GM19372 (cell line): ENCODE data around the gene CPA3.

ENCODE experiments used
- ATAC-seq: cut with Tn5 transposase; IDR thresholded peaks from one replicate; pipeline ENCODE4 v1.9.1; 2021; ENCODE audit warnings: mild to moderate bottlenecking, low read depth, moderate library complexity; ENCODE audit not compliant: unreplicated experiment

CPA3 gene

DNA sequence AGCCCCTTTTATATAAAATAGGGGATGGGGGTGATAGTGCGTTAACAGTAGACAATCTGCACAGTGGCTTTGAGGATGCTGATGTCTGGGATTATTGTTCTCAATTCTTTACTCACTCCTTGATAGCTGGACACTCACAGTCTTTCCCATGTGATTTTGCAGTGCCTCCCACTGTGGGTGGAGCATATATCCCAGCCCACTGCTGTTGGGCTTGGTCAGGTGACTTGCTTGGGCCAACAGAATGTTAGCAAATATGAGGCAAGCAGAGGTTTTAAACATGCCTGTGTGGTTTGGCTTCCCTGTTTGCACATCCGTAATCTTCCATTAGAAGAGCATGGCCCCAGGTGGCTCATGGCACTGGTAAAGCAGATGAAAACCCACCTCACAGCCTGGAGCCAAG is 46.5 kb downstream of the CPA3 start:
- no peak for ATAC-seq

DNA sequence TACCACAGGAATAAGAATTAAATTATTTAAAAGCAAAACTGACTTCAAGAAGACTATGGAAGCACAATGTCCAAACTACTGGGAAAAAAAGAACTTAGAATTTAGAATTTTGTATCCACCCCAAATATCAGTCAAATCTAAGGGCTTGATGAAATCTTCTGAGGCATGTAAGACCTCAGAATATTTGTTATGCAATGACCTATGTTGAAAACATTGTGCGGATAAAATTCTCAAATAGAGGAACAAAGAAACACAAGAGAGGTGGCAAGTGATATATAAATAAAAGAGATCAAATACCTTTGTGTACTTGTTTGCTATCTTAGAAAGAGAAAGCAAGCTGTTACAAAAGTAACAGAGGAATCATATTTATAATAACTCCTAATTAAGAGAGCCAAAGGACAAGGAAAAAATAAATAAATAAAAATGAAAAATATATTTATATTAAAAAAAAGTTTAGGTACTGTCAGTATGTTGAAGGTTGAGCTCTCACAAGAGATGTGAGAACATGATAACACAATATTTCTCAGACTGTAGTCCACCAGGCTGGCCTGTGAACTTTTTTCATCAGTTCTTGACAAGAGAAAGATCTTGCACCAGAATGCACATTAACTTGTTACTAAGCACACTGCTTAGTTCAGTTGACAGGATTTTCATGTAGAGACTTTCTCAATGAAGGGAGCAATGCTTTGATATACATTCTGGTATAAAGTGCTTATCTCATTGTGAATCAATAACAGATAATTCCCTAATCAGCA is 50.0 kb downstream of the CPA3 start:
- ATAC-seq: no peak

DNA sequence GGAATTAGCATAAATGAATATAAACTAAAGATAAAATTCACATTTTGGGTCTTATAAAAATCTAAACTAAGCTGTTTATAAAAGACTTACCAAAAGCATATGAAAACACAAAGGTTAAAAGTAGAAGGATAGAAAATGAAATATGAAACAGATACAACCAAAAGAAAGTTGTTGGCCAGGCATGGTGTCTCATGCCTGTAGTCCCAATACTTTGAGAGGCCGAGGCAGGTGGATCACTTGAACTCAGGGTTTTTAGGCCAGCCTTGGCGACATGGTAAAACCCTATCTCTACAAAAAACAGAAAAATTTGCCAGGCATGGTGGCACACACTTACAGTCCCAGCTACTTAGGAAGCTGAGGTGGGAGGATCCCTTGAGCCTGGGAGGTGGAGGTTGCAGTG is 51.0 kb downstream of the CPA3 start:
- no peak for ATAC-seq

DNA sequence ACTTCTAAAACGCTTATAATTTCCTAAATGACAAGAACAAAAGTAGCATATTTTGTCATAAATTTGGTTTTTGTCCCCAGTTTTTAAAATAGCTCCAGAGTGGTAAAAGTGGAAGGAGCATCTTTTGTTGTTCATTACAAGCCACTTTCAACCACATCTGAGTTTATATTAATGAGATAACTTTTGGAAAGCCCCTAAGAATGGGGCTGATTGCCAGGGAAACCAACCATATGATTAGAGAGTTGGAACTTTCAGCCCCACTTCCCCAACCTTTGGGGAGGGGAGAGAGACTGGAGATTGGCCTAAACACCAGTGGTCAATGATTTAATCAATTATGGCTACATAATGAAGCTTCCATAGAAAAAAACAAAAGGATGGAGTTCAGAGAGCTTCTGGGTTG is 57.4 kb downstream of the CPA3 start:
- ATAC-seq: no peak

DNA sequence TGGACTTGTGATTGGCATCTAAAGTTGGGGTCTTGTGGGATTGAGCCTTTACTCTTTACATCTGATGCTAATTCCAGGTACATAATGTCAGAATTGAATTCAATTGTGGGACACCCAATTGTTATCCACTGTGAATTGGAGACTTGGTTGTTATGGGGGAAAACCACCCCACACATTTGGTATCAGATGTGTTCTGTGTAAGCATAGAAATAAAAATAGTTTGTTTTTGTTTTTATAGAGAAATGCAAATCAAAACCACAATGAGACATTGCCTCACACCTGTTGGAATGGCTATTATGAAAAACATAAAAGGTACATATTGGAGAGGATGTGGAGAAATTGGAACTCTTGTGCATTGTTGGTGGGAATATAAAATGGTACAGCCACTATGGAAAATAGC is 58.5 kb downstream of the CPA3 start:
- ATAC-seq: no peak

DNA sequence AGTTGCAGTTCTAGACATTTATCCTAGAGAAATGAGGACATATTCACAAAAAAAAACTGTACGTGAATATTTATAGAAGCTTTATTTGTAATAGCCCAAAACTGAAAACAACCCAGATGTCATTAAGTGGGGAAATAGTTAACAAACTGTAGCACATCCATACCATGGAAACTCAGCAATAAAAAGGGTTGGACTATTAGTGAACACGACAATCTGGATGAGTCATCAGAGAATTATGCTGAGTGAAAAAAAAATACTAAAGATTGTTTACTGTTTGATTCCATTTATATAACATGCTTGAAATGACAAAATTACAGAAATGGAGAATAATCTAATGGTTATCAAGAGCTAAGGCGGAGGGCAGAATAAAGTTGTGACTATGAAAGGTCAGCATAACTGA is 59.5 kb downstream of the CPA3 start:
- no peak for ATAC-seq

DNA sequence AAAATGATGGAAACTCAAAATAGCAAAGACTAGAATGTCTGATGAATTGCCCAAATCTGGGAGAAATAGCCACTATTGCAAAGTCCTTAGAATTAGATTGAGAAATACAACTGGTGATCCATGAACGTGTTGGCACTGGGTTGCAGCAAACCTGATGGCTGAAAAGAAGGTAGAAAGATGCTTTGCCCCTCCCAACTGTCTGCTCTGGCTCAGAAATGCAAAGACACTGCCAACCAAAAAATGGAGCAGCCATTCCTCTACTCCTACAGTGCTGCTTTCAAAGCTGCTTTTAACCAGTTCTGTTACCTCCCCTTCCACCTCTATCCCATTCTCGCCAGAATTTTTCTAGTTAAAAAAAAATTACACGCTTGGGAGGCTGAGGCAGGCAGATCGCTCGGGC is 60.7 kb downstream of the CPA3 start:
- ATAC-seq: no peak

DNA sequence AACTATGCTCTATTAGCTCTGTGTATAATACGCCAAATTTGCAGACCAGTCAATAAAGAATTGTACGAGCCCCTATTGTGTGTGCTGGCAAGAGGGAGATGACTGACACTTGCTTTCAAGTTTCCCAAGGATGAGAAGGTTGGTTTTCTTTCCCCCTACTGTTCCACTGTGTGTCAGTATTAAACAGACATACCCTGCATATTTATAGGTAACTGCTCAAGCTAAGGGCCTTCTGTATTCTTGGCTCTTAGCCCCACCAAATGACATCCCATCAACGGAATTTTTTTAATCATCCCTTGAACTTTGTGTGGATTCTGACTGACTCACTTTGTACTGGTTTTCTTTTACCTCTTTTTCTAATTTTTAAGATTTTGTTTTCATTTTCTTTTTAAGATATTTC is 65.7 kb downstream of the CPA3 start:
- ATAC-seq: no peak

DNA sequence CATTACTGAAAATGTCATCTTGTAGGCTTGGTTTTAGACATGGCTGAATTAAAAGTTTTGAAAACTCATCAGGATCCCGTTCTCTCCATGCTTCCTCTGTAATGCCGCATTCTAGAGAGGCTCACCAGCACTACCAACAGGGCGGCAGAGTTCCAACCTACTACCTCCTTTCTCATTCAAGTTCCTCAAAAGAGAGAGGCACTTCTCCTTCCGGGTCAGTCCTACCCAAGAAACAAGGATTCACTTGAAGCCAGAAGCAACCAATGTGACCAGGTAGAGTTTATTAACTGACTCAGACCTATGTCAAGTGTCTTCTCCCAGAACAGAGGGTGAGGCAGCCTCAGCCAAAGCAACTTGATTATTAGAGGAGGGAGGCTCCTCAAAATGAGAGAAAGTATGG is 66.5 kb downstream of the CPA3 start:
- ATAC-seq: no peak

DNA sequence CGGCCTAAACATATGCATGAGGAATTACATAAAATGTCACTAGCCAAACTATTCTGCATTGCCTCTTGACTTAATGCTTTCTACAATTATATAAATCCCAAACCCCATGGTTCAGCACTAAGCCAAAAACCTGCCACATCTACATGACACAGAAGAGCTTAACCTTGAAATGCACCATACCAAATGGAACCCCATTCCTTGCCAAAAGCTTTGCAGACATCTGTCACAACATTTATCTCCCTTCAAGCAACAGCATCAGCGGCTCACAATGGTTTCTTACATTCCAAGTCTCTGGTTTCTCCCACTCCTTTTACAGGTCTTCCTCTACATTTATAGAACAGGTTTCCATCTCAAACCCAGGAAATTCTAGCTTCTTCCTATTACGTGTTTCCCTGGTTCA is 67.9 kb downstream of the CPA3 start:
- no peak for ATAC-seq

DNA sequence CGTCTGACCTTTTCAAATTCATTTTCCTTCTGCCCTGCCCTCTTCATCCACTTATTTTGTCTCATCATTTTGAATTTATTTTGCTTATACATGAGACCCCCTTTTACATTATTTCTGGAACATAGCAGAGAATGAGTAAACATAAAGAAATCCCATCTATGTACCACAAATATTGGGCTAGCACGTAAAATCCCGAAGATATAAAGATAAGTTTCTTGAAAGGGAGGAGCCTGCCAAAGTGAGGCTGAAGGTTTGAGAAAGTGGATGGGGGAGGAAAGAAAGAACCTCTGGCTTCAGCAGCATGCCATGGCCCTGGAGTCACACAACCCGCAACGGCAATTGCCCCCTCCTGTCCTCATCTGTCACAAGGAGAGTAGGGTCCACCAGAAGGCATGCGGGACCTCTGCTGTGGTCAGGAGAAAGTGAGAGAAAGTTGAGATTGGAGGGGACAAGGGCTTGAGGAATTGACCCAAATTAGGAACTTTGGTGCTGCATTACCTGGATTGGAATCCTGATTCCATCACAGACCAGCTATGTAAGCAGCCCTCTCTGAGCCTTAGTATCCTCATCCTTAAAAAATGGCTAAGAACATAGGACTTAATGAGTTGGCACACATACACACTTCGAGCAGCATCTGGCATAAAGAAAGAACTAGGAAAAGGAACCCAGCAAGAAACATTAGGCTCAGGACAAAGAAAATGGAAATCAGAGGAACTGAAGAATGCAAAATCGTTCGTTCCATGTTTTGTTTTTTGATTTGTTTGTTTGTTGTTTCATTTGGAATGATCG is 72.6 kb downstream of the CPA3 start:
- no peak for ATAC-seq

DNA sequence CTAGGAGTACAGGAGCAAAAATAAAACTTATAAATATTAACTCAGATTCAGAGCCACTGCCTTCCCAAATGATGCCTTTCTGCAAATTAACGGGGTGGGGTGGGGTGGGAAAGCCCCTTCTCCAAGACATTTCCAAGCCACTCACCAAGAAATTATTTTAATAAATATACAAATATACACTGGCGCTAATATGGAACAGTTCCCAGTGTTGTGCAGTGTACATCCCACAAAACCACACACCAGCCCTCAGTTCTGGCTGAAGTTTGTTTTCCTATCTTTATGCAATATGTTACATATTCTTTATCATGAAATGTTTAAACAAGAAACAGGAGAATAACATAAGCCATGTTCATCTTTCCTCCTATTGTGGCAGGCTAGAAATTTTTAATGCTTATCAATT is 73.2 kb downstream of the CPA3 start:
- ATAC-seq: no peak

DNA sequence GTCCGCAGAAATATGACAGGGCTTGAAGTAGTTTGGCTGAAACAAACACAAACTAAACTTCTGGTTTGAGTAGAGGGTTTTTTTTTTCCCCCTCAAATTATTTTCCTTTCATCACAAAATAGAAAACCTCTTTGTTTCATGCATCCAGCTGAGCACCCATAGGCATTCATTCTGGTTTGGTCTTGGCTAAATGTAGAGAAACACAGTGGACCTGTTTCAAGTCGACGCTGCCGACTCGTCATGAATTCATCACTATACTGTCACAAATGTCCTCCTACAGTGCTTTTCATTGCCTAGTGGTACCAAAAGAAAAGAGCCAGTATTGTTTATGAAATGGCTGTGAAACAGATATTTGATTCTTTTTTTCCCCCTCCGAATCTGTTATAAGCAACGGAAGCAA is 73.8 kb downstream of the CPA3 start:
- ATAC-seq: no peak

DNA sequence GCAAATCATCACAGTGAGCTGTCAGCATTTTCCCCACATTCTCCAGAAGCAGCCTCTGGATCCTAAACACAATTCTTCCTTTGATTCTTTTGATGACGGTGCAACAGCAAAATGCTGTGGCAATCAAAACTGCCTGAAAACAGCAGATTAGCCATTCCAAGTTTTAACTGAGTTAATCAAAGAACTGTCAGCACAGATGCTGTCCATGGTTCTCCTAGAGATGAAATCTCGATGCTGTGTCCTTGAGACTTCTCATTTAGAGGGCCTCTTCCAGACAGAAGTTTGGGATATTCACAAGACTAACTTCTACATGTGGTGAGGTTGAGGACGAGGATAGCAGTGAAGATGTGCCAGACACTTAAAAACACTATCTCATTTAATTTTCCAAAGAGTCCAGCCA is 75.9 kb downstream of the CPA3 start:
- no peak for ATAC-seq

DNA sequence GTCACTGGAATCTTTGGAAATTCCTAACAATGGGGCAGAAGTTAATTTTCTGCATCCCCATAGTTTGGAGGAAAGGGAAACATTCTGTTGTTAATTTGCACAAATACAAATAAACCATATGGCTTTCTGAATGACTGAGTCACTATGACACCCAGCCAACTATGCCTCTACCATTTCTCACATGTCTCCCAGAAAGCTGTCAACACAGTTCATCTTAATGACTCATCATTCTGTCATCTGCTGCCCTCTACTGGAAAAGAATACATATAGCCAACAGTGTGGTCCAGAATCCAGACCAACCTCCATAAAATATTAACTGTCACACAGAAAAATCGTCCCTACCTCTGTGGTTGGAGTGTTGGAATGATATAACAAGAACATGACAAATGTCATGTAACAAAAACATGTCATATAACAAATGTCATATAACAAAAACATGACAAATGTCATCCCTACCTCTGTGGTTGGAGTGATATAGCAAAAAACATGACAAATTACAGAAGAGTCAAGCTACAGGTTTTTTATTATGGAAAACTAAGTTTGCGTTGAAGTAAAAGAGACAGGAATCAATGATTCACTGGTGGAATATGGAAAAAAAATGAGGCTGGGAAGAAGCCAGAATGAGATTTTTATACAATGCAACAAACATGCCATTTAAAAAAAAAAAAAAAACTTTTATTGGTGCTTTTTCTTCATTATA is 78.6 kb downstream of the CPA3 start:
- ATAC-seq: peak; percentile 95

DNA sequence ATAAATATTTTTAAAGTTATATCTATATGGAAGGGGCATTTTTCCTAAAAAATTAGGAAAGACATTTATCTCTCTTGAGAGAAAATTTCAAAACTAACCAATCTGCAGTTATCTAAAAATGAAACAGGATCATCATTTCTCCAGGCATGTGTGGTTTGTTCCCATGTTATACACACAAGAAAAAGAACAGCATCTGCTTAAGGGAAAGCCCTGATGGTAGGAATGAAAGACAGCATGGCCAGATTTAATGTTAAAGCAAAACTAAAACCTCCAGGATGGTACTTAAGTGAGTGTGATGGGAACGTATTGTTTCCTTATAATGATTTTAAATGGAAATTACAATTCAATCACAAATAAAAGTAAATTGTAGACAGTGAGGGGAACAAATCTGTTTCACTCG is 80.0 kb downstream of the CPA3 start:
- no peak for ATAC-seq
